Ovary (tissue), 3 donors: ENCODE results near the gene NSUN6.

Source experiments
- CTCF ChIP-seq, 3 donors: fragments of 450-650 bp in 2 of 3; fragments of 200-600 bp in 1 of 3; IDR thresholded peaks; one replicate each; pipeline versions ENCODE4 v1.5.1 to v1.8.0; 2016 to 2022; ENCODE audit warnings: antibody characterized with exemption in 3 of 3, mild to moderate bottlenecking in 1 of 3
- POLR2A ChIP-seq: fragments of 450-650 bp; IDR thresholded peaks from one replicate; pipeline ENCODE4 v1.6.1; 2017; ENCODE audit warnings: antibody characterized with exemption, mild to moderate bottlenecking, moderate library complexity
- donor health status: DM: no; HTN: no; CAD: no.

GRCh38 chr10:18504161-18504560 lies 147.2 kb downstream of the NSUN6 start:
- TF ChIP-seq CTCF (IDR thresholded peaks at IDR 0.05) (no peak), POLR2A (no peak)
